Thyroid gland (tissue), 4 donors: Measurements from ENCODE around the gene MOV10.

Source experiments
- POLR2A ChIP-seq, 2 donors: fragments of 450-650 bp; IDR thresholded peaks; one replicate each; pipeline ENCODE4 v1.6.1; 2017; ENCODE audit warnings: antibody characterized with exemption in 2 of 2, mild to moderate bottlenecking in 2 of 2, moderate library complexity in 1 of 2
- TF ChIP-seq, protein P1 (sequence below), 6 experiments: fragments of 200-600 bp in 3 of 6; fragments of 450-650 bp in 3 of 6; sonication (generic) in 3 of 6; IDR thresholded peaks; one replicate each; pipeline ENCODE4 v1.5.1; 2016 to 2019; ENCODE audit warnings: antibody characterized with exemption in 6 of 6, mild to moderate bottlenecking in 2 of 6, inconsistent platforms in 1 of 6, moderate library complexity in 1 of 6

DNA sequence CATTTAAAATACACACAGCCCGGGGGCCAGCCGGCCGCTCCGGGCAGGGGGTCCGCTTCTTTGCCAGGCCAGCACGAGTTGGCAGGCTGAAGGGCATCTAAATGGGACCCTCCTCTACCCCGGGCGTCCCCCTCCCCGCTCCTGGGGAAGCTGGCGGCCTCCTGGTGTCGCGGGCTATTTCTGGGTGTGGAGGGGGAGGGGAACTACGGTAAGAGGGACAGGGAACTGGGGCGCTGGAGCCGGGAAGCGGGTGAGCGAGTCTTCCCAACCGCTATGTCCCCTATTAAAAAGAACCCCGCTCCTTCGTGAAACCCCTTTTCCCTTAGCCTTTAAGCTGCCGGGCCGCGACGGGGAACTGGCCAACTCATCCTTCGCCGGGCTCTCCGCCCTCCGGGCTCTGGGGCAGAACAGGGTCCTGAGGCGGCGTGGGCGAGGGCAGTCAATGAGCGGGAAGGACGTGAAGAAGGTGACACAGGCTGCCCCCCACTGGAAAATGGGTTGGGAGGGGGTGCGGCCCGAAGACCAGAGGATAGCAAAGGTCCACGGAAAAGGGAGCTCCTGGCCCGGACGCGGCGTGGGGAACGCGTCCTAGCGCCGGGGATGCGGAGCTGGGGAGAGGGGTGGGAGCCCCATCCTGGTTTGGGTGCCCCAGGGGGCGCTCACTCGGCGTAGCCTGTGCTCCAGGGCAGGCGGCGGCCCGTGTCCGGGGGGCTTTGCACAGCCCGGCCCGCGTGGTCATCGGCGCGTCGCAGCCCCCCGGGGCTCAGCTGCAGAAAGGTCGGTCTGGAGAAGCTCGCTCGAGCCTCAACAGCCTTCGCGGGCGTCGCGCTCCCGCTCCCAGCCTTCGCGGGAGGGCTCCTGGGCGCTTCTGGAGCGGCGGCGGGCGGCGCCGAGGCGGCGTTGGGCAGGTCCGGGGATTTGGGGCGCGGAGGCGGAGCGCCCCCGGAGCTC is 40.1 kb downstream of the MOV10 start:
- TF ChIP-seq, protein P1, sequence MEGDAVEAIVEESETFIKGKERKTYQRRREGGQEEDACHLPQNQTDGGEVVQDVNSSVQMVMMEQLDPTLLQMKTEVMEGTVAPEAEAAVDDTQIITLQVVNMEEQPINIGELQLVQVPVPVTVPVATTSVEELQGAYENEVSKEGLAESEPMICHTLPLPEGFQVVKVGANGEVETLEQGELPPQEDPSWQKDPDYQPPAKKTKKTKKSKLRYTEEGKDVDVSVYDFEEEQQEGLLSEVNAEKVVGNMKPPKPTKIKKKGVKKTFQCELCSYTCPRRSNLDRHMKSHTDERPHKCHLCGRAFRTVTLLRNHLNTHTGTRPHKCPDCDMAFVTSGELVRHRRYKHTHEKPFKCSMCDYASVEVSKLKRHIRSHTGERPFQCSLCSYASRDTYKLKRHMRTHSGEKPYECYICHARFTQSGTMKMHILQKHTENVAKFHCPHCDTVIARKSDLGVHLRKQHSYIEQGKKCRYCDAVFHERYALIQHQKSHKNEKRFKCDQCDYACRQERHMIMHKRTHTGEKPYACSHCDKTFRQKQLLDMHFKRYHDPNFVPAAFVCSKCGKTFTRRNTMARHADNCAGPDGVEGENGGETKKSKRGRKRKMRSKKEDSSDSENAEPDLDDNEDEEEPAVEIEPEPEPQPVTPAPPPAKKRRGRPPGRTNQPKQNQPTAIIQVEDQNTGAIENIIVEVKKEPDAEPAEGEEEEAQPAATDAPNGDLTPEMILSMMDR (IDR thresholded peaks at IDR 0.05) = peak in 1 of 6 experiments; percentile 6
- TF ChIP-seq POLR2A (IDR thresholded peaks at IDR 0.05) = peak in 1 of 2 donors; percentile 44
